GM19099 (cell line): ENCODE data around the gene SDK2.

Experiments used
- POLR2A ChIP-seq: IDR thresholded peaks from 3 replicates; pipeline ENCODE4 v1.6.1; 2011; ENCODE audit warnings: low read depth; ENCODE audit not compliant: insufficient read length; ENCODE audit errors: extremely low read depth

SDK2 gene

DNA sequence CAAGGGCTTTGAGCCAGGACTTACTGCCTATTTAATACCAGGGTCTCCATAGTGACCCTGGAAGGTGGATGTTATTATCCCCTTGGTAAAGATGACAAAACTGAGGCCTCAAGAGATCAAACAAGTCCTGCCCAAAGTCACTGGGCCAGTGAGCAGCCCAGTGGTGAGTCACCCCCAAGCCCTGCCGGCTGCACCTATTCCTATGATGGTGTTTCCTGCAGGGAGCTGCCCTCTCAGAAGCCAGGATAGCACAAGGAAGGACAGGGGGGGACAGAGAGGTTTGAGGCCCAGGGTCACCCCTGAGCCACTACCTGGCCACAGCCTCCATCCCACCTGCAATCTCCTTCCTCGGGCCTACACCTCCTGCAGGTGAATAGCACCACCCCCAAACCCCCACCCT is 90.9 kb downstream of the SDK2 start:
- no peak for TF ChIP-seq POLR2A

DNA sequence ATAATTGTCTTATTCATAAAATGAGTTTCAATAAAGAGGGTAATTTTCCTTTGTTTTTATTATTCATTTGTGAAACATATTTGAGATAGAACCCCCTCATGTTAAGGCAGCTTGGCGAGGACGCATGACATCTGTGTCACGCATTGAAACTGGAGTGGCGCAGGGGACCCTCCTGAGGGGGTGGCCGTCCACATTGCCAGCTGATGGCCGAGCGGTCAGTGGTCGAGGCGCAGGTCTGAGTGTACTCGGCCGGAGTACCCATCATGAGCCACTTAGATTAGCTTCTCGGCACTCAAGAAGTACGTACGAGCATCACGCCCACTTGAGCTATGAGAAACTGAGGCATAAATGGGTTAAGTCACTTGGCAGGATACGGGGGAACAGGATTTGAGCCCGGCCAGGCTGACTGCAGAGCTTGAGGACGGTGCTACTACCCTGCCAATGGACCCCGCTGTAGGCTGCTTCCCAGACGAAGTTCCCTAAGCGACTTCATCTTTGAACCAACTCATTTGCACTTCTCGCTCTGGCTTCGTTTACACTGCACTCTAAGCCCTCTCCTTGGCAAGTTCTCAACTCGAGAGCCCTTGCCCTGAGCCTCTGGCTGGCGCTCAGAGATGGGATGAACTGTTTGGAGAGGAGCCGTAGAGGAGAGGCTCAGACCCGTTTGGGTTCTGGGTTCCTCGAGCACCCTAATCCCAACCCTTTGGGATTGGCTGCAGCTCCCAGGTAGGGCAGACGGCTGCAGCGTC is 91.8 kb downstream of the SDK2 start:
- TF ChIP-seq POLR2A: no peak

- TF ChIP-seq POLR2A: no peak
Observed at GRCh38 chr17:73551759-73552158, 92.5 kb downstream of the SDK2 start.

DNA sequence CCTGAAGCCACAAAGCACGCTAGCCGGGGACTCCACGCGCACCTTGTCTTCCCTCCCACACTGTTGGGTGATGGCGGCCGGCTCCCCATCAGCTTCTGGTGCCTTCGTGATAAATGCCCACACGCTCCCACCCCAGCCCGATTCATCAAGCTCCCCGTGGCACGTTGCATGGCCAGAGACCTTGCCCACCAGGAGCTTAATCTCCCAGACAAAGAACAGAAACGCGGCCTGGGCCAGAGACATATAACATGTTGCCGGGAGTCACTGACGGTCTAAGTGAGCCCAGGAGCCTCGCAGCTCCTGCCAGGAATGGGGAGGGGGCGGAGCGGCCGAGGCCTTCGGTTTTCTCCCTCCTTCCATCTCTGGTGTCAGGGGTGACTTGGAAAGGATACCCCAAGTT is 93.1 kb downstream of the SDK2 start:
- TF ChIP-seq POLR2A: no peak

- no peak for TF ChIP-seq POLR2A
Observed at GRCh38 chr17:73550556-73550955, 93.7 kb downstream of the SDK2 start.

GRCh38 chr17:73549841-73550430 is 94.3 kb downstream of the SDK2 start:
- TF ChIP-seq POLR2A: no peak

- TF ChIP-seq POLR2A: no peak
Observed at GRCh38 chr17:73548620-73549311, 95.5 kb downstream of the SDK2 start.

DNA sequence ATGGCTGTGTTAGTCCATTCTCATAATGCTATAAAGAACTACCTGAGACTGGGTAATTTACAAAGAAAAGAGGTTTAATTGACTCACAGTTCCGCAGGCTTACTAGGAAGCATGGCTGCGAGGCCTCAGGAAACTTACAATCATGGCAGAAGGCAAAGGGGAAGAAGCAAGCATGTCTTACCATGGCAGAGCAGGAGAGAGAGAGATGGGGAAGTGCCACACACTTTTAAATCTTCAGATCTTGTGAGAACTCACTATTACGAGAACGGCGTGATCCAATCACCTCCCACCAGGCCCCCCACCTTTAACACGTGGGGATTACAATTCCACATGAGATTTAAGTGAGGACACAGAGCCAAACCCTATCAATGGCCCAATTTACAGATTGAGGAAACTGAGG is 96.5 kb downstream of the SDK2 start:
- TF ChIP-seq POLR2A: no peak

DNA sequence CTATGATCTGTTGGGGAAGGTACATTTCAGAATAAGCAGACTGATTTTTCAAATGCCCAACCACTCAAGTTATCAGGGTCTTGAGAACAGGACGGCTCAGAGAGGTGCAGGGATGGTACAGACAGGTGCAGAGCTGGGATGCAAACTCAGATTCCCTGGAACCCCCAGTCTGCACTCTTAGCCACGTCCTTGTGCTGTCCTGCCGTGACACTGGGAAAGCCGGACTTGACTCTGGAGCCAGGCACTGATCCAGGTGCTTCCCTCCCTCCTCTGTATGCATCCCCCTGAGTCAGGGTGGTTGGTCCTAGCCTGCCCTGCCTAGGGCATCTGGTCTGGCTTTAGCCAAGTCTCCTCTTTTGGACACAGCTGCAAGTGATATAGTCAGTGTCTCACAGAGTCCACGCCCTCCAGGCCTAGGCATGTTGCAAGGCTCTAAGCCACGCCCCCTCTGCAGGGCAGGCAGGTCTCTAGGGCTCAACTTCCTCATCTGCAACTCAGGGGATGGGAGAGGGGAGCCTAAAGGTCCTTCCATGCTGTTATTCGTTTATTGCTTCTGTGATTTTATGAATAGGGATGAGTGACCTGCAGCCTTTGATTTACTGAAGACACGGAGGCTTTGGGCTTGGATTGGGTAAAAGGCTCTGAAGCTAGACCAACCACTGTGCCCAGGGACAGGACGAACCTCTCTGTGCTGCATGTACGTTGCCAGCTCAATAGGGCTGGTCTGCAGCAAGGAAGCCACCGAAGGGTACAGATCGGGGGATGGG is 97.3 kb downstream of the SDK2 start:
- TF ChIP-seq POLR2A: no peak

- no peak for TF ChIP-seq POLR2A
Observed at GRCh38 chr17:73546114-73546513, 98.1 kb downstream of the SDK2 start.

DNA sequence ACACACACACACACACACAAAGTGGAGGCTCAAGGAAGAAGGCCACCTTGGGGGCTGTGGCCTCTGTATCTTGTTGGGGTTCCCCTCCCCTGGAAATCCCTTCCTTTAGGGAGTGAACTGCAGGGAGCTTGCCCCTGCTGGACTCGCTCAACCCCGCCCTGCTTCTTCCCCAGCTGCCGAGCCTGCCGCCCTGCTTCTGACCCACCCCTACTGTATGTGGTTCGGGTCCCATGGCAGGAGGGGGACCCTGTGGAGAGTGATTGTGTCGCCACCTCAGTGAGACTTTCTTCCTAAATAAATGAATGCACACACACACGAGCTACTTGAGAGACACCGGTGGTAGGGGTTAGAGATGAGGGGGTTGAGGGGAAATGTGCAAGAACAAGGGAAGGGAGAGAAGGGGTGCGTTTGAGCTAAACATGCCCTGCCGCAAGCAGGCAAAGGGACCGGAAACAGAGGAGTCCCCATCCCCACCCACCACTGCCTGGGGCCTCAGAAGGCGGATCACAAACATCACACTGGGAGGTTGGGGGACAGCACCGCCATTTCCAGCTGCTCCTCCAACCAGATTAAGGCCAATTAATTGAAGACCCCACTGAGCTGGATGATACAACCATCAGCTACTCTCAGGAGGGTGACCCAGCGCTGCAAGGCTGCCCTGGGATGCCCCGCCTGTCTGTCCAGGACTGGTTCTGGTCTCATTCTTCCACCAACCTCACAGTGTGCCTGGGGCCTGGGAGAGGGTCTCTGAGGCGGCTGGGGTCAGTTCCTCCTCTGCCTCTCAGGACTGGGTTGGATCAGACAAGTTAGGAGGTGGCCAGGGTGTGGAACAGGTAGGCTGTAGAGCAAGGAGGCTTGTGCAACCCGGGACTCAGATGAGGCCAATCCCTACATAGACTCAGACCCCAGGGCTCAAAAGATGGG is 98.9 kb downstream of the SDK2 start:
- TF ChIP-seq POLR2A: no peak

DNA sequence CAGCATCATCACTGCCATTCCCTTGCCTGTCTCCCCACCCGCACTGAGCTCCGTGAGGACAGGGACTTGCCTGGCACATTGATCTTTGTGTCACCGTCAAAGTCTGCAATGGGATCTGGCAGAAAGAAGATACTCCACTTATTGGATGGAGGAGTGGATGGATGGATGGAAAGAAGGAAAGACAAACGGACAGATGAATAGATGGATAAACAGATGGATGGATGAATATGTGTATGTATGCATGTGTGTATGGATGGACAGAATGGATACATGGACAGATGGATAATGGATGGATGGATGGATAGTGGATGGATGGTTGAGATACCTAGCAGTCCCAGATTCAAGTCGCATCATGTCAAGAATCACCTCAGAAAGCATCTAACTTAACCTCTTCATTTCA is 99.9 kb downstream of the SDK2 start:
- no peak for TF ChIP-seq POLR2A

GRCh38 chr17:73542323-73542722 is 101.9 kb downstream of the SDK2 start:
- no peak for TF ChIP-seq POLR2A

- TF ChIP-seq POLR2A: no peak
Observed at GRCh38 chr17:73541561-73541981, 102.7 kb downstream of the SDK2 start.
